Nephron (organoid): ENCODE results near the gene DMAP1.

Experiments
- H3K27ac Mint-ChIP-seq, 3 experiments: 2 replicates each; pipeline ENCODE4 v1.8.0; 2020; ENCODE audit warnings: mixed read lengths in 3 of 3, mild to moderate bottlenecking in 2 of 3, moderate library complexity in 1 of 3
- H3K27me3 Mint-ChIP-seq: 2 replicates; pipeline ENCODE4 v1.8.0; 2021; ENCODE audit warnings: low read depth, mild to moderate bottlenecking, moderate library complexity, mixed read lengths
- H3K36me3 Mint-ChIP-seq: 2 replicates; pipeline ENCODE4 v1.8.0; 2020; ENCODE audit warnings: low read depth, mixed read lengths
- H3K4me1 Mint-ChIP-seq: 2 replicates; pipeline ENCODE4 v1.8.0; 2020; ENCODE audit warnings: mixed read lengths
- H3K4me3 Mint-ChIP-seq, 3 experiments: 2 replicates each; pipeline ENCODE4 v1.8.0; 2020; ENCODE audit warnings: mild to moderate bottlenecking in 3 of 3, mixed read lengths in 3 of 3, moderate library complexity in 2 of 3
- H3K9me3 Mint-ChIP-seq: 2 replicates; pipeline ENCODE4 v1.8.0; 2020; ENCODE audit warnings: mixed read lengths
- CTCF ChIP-seq, 3 experiments: fragments of 200-600 bp; sonication (generic); IDR thresholded peaks; one replicate each; pipeline ENCODE4 v1.5.0; 2021; ENCODE audit warnings: antibody characterized with exemption in 3 of 3; ENCODE audit not compliant: unreplicated experiment in 3 of 3

Gene DMAP1

GRCh38 chr1:44233593-44233992, 20.3 kb downstream of the DMAP1 start:
- peak overlapping the region in 1 of 3 experiments; percentile 37 for H3K27ac Mint-ChIP-seq
- no peak overlapping the region for H3K4me3 Mint-ChIP-seq
- H3K36me3 Mint-ChIP-seq: peaks cover 50% of the 10 kb centered on the region
- peaks cover 9% of the 10 kb centered on the region for H3K4me1 Mint-ChIP-seq
- H3K27me3 Mint-ChIP-seq: no peaks in the 10 kb centered on the region
- TF ChIP-seq CTCF (IDR thresholded peaks at IDR 0.05; ENCODE audit: unreplicated experiment in 3 of 3): no peak
- H3K9me3 Mint-ChIP-seq: no peaks in the 10 kb centered on the region

GRCh38 chr1:44235808-44236207, 22.5 kb downstream of the DMAP1 start:
- Mint-ChIP-seq H3K27me3 (no peaks in the 10 kb centered on the region), H3K9me3 (no peaks in the 10 kb centered on the region), H3K27ac (peak overlapping the region in 1 of 3 experiments; percentile 48), H3K36me3 (peaks cover 40% of the 10 kb centered on the region), H3K4me3 (no peak overlapping the region), H3K4me1 (peaks cover 27% of the 10 kb centered on the region)
- no peak for TF ChIP-seq CTCF (IDR thresholded peaks at IDR 0.05; ENCODE audit: unreplicated experiment in 3 of 3)

DNA sequence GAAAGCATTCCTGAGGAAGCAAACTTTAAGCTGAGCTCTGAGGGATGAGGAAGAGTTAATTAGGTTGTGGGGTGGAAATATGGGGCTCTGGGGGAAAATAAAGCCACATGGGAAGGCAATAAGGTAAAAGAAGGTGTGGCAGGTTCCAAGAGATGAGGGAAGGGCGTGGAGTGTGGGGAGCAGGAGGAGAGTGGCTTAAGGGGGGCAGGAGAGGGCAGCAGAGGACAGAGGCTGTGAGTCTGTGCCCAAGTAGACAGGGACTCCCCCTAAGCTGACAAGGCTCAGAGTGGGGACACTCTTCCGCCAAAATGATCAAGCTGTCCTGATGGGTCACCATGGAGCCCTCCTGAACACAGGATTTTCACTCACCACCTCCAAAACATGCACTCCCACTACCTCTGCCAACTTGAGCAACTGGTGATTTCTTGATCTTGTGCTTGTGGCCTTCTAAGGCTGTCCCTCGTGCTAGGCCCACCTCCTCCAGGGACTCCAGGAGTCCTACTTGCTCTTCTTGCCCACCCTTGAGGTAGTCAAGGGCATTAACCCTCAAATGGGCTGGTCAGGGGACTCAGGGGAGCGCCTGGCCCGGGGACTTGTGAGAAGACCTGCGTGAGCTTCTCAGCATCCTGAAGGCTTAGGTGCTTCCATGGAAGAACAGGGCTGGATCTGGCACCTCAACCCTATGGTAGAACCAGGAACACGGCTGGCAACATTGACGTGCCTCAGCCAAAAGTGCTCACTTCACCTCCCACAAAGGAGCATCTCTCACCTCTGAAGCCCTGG, 23.4 kb downstream of the DMAP1 start:
- Mint-ChIP-seq H3K4me3 (no peak overlapping the region), H3K9me3 (no peaks in the 10 kb centered on the region), H3K27me3 (no peaks in the 10 kb centered on the region), H3K4me1 (peaks cover 35% of the 10 kb centered on the region), H3K36me3 (peaks cover 36% of the 10 kb centered on the region), H3K27ac (no peak overlapping the region)
- TF ChIP-seq CTCF (IDR thresholded peaks at IDR 0.05; ENCODE audit: unreplicated experiment in 3 of 3): no peak

DNA sequence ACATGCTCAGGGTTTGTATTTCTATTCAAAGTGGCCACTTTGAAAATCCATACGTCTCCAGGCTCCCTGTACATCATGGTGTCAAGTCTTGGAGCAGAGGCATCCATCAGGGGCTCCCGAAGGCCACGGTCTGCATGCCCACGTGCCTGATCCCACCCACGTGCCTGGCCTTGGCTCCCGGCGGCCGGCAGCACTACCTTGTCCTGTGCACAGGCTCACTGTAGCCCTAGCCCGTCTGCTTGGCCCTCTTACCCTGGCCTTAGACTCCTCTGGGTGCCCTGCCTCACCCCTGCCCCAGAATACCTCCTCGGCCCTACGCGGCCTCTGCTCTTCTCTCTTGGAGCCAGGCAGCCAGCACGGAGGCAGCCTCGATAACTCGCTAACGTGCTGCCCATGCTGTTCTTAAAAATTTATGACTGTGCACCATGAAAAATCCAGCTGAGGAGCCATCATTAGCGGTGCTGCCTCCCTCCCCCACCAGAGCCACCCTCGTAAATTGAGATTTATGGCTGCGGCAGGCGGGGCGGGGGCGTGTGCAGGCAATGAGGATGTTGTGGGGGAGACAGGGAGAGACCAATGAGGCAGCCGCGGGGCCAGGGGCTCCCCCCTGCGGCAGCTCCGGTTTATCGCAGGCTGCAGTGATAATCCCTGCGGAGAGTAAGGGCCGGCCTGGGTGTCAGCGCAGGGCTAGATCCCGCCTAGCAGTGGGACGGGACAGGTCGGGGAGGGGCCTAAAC, 24.6 kb downstream of the DMAP1 start:
- H3K36me3 Mint-ChIP-seq: peaks cover 28% of the 10 kb centered on the region
- peak overlapping the region; percentile 8 to 84 (median 57) for H3K27ac Mint-ChIP-seq
- peak; percentile 74 to 86 (median 84) for TF ChIP-seq CTCF (IDR thresholded peaks at IDR 0.05; ENCODE audit: unreplicated experiment in 3 of 3)
- H3K4me1 Mint-ChIP-seq: peaks cover 39% of the 10 kb centered on the region
- H3K4me3 Mint-ChIP-seq: peak overlapping the region; percentile 13 to 37 (median 26)
- H3K9me3 Mint-ChIP-seq: no peaks in the 10 kb centered on the region
- H3K27me3 Mint-ChIP-seq: no peaks in the 10 kb centered on the region

- Mint-ChIP-seq H3K4me3 (no peak overlapping the region), H3K4me1 (peaks cover 39% of the 10 kb centered on the region), H3K9me3 (no peaks in the 10 kb centered on the region), H3K36me3 (peaks cover 26% of the 10 kb centered on the region), H3K27ac (peak overlapping the region; percentile 8 to 89 (median 57)), H3K27me3 (no peaks in the 10 kb centered on the region)
- no peak for TF ChIP-seq CTCF (IDR thresholded peaks at IDR 0.05; ENCODE audit: unreplicated experiment in 3 of 3)
Measured at GRCh38 chr1:44238660-44239059, 25.4 kb downstream of the DMAP1 start.
